ENCODE measurements around the gene ARHGEF12.

The ARHGEF12 gene

GRCh38 chr11:120390585-120390922 is 54.3 kb downstream of the ARHGEF12 start:
- DNase-seq: no peak

- DNase-seq: no peak
These were observed 55.1 kb downstream of the ARHGEF12 start for GRCh38 chr11:120391292-120391691.

- DNase-seq: no peak
These were observed 55.6 kb downstream of the ARHGEF12 start for GRCh38 chr11:120391854-120392253.

GRCh38 chr11:120392314-120392713 is 56.1 kb downstream of the ARHGEF12 start:
- DNase-seq: no peak

GRCh38 chr11:120392793-120393192 is 56.6 kb downstream of the ARHGEF12 start:
- DNase-seq: no peak

- no peak for DNase-seq
These were observed 57.9 kb downstream of the ARHGEF12 start for GRCh38 chr11:120394119-120394518.

GRCh38 chr11:120395778-120396177 is 59.6 kb downstream of the ARHGEF12 start:
- no peak for DNase-seq

GRCh38 chr11:120398132-120398531 is 61.9 kb downstream of the ARHGEF12 start:
- no peak for DNase-seq

GRCh38 chr11:120399307-120399706 is 63.1 kb downstream of the ARHGEF12 start:
- DNase-seq: no peak

- no peak for DNase-seq
These were observed 64.6 kb downstream of the ARHGEF12 start for GRCh38 chr11:120400564-120401364.

GRCh38 chr11:120401506-120401905 is 65.3 kb downstream of the ARHGEF12 start:
- no peak for DNase-seq

GRCh38 chr11:120403966-120404365 is 67.8 kb downstream of the ARHGEF12 start:
- no peak for DNase-seq

- DNase-seq: no peak
These were observed 68.3 kb downstream of the ARHGEF12 start for GRCh38 chr11:120404495-120404894.

GRCh38 chr11:120409655-120410054 is 73.4 kb downstream of the ARHGEF12 start:
- no peak for DNase-seq

GRCh38 chr11:120410622-120411380 is 74.6 kb downstream of the ARHGEF12 start:
- DNase-seq: no peak

- DNase-seq: no peak
These were observed 77.3 kb downstream of the ARHGEF12 start for GRCh38 chr11:120413480-120413879.

- no peak for DNase-seq
These were observed 84.4 kb downstream of the ARHGEF12 start for GRCh38 chr11:120420572-120420971.

- no peak for DNase-seq
These were observed 88.2 kb downstream of the ARHGEF12 start for GRCh38 chr11:120424185-120424969.

GRCh38 chr11:120424970-120425332 is 88.7 kb downstream of the ARHGEF12 start:
- DNase-seq: no peak

- no peak for DNase-seq
These were observed 89.3 kb downstream of the ARHGEF12 start for GRCh38 chr11:120425527-120425926.

- DNase-seq: no peak
These were observed 93.9 kb downstream of the ARHGEF12 start for GRCh38 chr11:120430146-120430545.

GRCh38 chr11:120431633-120432032 is 95.4 kb downstream of the ARHGEF12 start:
- no peak for DNase-seq

All from GF-D8 (cell line).